Naive thymus-derived CD4-positive, alpha-beta T cell (primary cell): ENCODE data around the gene NTRK2. TPM values are rescaled to one million over a fixed set of nuclear protein-coding genes. Genes with fewer than 3 reads are reported as not detected.
A peak's percentile ranks its signal among the peaks of the same experiment; 100 is the strongest.

Experiments used
- ATAC-seq: fragments of 150-1000 bp; cut with Tn5 transposase; 2 replicates; pipeline ENCODE4 v1.10.0; 2021; ENCODE audit warnings: mild to moderate bottlenecking, moderate library complexity
- CTCF ChIA-PET: fragments of 350-600 bp; sonication (Branson Sonifier 250); formaldehyde crosslinking; loops from one replicate; lab custom pipeline; 2021; ENCODE audit warnings: antibody characterized with exemption; lab: Charles Lee
- POLR2A ChIA-PET: fragments of 350-600 bp; sonication (Branson Sonifier 250); formaldehyde crosslinking; loops from one replicate; lab custom pipeline; 2021; ENCODE audit warnings: antibody characterized with exemption, inconsistent platforms; lab: Charles Lee
- DNase-seq, 9 donors: peaks; one replicate each; pipeline versions ENCODE4 v3.0.0 to v3.0.0-alpha.2; 2020 to 2022; ENCODE audit warnings: mixed read lengths in 1 of 9
- H3K27ac ChIP-seq: one replicate; pipeline ENCODE4 v1.7.0; 2013; ENCODE audit warnings: mild to moderate bottlenecking, low read depth, low read length, moderate library complexity
- H3K27me3 ChIP-seq, 2 donors: one replicate each; pipeline ENCODE4 v1.7.0; 2013; ENCODE audit warnings: low read length in 2 of 2, mild to moderate bottlenecking in 2 of 2, moderate library complexity in 2 of 2; ENCODE audit not compliant: control insufficient read depth in 2 of 2, insufficient read depth in 2 of 2
- H3K36me3 ChIP-seq, 3 experiments: 1 replicate in 2 of 3; 2 replicates in 1 of 3; pipeline ENCODE4 v1.7.0; 2013; ENCODE audit warnings: low read length in 3 of 3, mild to moderate bottlenecking in 3 of 3, moderate library complexity in 1 of 3; ENCODE audit not compliant: insufficient read depth in 3 of 3, control insufficient read depth in 2 of 3
- H3K4me1 ChIP-seq, 2 donors: one replicate each; pipeline ENCODE4 v1.7.0; 2013; ENCODE audit warnings: low read length in 2 of 2, mild to moderate bottlenecking in 2 of 2, moderate library complexity in 1 of 2; ENCODE audit not compliant: control insufficient read depth in 2 of 2, insufficient read depth in 2 of 2
- H3K4me3 ChIP-seq: 2 replicates; pipeline ENCODE4 v1.7.0; 2013; ENCODE audit warnings: mild to moderate bottlenecking, low read length
- H3K9me3 ChIP-seq, 3 experiments: 1 replicate in 2 of 3; 2 replicates in 1 of 3; pipeline ENCODE4 v1.7.0; 2013; ENCODE audit warnings: low read length in 3 of 3; ENCODE audit not compliant: control insufficient read depth in 2 of 3
- H3K27ac Mint-ChIP-seq, 9 donors: one replicate each; pipeline ENCODE4 v1.8.0; 2020 to 2022; ENCODE audit warnings: mixed read lengths in 9 of 9, mild to moderate bottlenecking in 8 of 9, moderate library complexity in 5 of 9, inconsistent platforms in 2 of 9
- H3K27me3 Mint-ChIP-seq, 5 donors: one replicate each; pipeline ENCODE4 v1.8.0; 2021 to 2022; ENCODE audit warnings: mixed read lengths in 5 of 5, mild to moderate bottlenecking in 1 of 5
- H3K36me3 Mint-ChIP-seq, 5 donors: one replicate each; pipeline ENCODE4 v1.8.0; 2020 to 2022; ENCODE audit warnings: mixed read lengths in 5 of 5, mild to moderate bottlenecking in 3 of 5, inconsistent platforms in 1 of 5
- H3K4me1 Mint-ChIP-seq, 7 donors: one replicate each; pipeline ENCODE4 v1.8.0; 2020 to 2022; ENCODE audit warnings: mixed read lengths in 7 of 7, mild to moderate bottlenecking in 3 of 7, inconsistent platforms in 1 of 7
- H3K4me3 Mint-ChIP-seq, 10 donors: one replicate each; pipeline ENCODE4 v1.8.0; 2020 to 2022; ENCODE audit warnings: mild to moderate bottlenecking in 10 of 10, mixed read lengths in 10 of 10, moderate library complexity in 6 of 10, inconsistent platforms in 2 of 10
- H3K9me3 Mint-ChIP-seq, 11 donors: one replicate each; pipeline ENCODE4 v1.8.0; 2020 to 2022; ENCODE audit warnings: mixed read lengths in 11 of 11, mild to moderate bottlenecking in 4 of 11, inconsistent platforms in 1 of 11, moderate library complexity in 1 of 11
- intact Hi-C, 2 donors: fragments of 100-400 bp; cut with micrococcal nuclease; formaldehyde crosslinking; loops; one replicate each; pipeline ENCODE4 v1.15.1; 2023
- polyA plus RNA-seq, 2 donors: library from polyadenylated mRNA; unstranded; fragments of 300-500 nt; fragmentation: Illumina TruSeq; gene quantifications; one replicate each; pipeline ENCODE4 v1.2.3, GENCODE V29; 2021
- total RNA-seq, 6 experiments: library from RNA in 5 of 6; stranded (reverse) in 5 of 6; gene quantifications; 1 replicate in 5 of 6; 2 replicates in 1 of 6; pipeline ENCODE4 v1.2.3 and lab custom pipeline; 2021 to 2026

Gene NTRK2
- total and polyA plus RNA-seq, 7 experiments from 2014 or later, result 0.07 to 1.2 TPM; not detected in 5

DNA sequence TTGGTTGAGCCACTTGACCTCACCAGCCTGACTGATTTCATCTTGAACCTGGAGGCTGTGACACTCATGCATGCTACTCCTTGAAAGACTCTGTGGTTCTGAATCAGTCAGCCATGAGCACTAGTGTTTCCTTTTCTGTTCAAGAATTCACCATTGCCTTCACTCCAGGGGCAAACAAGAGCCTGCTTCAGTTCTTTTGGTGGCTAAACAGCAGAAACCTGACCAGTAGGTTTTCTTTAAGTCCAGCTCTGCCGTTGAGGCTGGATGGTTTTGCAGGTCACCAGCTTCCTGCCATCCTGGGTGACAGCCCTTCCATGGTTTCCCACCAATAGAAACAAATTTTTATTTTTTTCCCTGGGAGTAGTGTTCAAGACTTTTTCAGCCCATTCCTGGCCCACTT is 10.0 kb downstream of the NTRK2 start:
- DNase-seq, result no peak
- H3K4me3 ChIP-seq, result no peak overlapping the region
- POLR2A ChIA-PET, result no interaction called here
- H3K4me1 ChIP-seq, result no peaks in the 10 kb centered on the region
- no peaks in the 10 kb centered on the region for H3K36me3 ChIP-seq
- H3K9me3 ChIP-seq, result no peaks in the 10 kb centered on the region
- Mint-ChIP-seq H3K9me3 (peaks cover 0 to 6% (median 0%) of the 10 kb centered on the region in 11 donors), H3K27ac (no peak overlapping the region), H3K36me3 (no peaks in the 10 kb centered on the region), H3K4me3 (no peak overlapping the region), H3K27me3 (peaks cover 6 to 24% (median 14%) of the 10 kb centered on the region in 5 donors), H3K4me1 (no peaks in the 10 kb centered on the region)
- H3K27me3 ChIP-seq, result no peaks in the 10 kb centered on the region
- ATAC-seq, result no peak
- no peak overlapping the region for H3K27ac ChIP-seq
- CTCF ChIA-PET, result no interaction called here
- intact Hi-C loops, result no loop called here

GRCh38 chr9:84681516-84682285 is 12.2 kb downstream of the NTRK2 start:
- H3K27ac Mint-ChIP-seq, result no peak overlapping the region
- H3K9me3 Mint-ChIP-seq, result peaks cover 0 to 7% (median 0%) of the 10 kb centered on the region in 11 donors

DNA sequence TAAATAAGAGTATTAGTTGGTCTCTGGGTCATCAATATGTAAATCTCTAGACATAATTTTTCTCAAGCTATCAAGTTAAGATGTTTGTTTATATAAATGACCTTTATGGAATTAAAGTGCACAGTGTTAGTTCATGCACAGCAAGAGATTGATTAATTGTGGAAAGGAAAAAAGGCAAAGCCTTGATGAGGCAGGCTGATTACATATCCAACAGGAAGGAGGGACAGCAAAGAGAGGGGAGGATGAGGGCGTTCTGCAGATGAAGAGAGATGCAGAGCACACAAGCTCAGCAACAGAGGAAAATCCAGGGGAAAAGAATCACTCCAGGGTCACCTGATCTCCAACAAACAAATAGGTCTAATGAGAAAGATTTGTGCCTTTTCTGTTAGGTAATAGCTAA is 16.5 kb downstream of the NTRK2 start:
- Histone ChIP-seq H3K4me1 (no peaks in the 10 kb centered on the region), H3K27ac (no peak overlapping the region), H3K9me3 (no peaks in the 10 kb centered on the region), H3K36me3 (no peaks in the 10 kb centered on the region), H3K27me3 (no peaks in the 10 kb centered on the region), H3K4me3 (no peak overlapping the region)
- intact Hi-C loops, result no loop called here
- Mint-ChIP-seq H3K27me3 (peaks cover 3 to 18% (median 10%) of the 10 kb centered on the region in 5 donors), H3K9me3 (peaks cover 0 to 7% (median 0%) of the 10 kb centered on the region in 11 donors), H3K36me3 (no peaks in the 10 kb centered on the region), H3K4me3 (no peak overlapping the region), H3K4me1 (no peaks in the 10 kb centered on the region), H3K27ac (no peak overlapping the region)
- ATAC-seq (no peak), DNase-seq (no peak)
- CTCF ChIA-PET, result no interaction called here
- POLR2A ChIA-PET, result no interaction called here

More at GRCh38 chr9:84681516-84682285, 12.2 kb downstream of the NTRK2 start:
- Histone ChIP-seq H3K27me3 (no peaks in the 10 kb centered on the region), H3K27ac (no peak overlapping the region), H3K4me3 (no peak overlapping the region), H3K4me1 (no peaks in the 10 kb centered on the region), H3K9me3 (no peaks in the 10 kb centered on the region), H3K36me3 (no peaks in the 10 kb centered on the region)
- no peaks in the 10 kb centered on the region for H3K4me1 Mint-ChIP-seq
- ChIA-PET CTCF (no interaction called here), POLR2A (no interaction called here)
- no peak for DNase-seq
- no peak overlapping the region for H3K4me3 Mint-ChIP-seq
- intact Hi-C loops, result no loop called here
- no peak for ATAC-seq
- H3K27me3 Mint-ChIP-seq, result peaks cover 6 to 22% (median 7%) of the 10 kb centered on the region in 5 donors
- H3K36me3 Mint-ChIP-seq, result no peaks in the 10 kb centered on the region

DNA sequence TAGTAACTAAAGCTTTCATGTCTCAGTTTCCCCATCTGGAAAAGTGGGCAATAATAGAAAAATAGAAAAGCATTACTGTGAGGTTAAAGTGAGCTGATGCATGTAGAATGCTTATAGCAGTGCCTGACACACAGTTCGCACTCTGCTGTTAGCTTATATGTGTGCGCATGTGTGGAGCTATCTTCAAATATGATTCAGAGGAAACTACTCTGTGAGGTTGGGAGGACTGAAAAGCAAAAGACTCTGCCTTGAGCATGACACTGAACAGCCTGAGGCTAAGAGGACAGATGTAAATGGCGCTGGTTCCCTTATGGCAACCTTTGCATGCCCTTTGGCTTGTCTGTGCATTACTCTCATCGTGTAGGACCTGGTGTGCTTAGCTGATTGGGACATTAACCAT is 19.4 kb downstream of the NTRK2 start:
- H3K27me3 ChIP-seq, result no peaks in the 10 kb centered on the region
- Mint-ChIP-seq H3K4me3 (no peak overlapping the region), H3K36me3 (no peaks in the 10 kb centered on the region), H3K9me3 (peaks cover 0 to 7% (median 0%) of the 10 kb centered on the region in 11 donors), H3K4me1 (peaks cover 0 to 2% (median 0%) of the 10 kb centered on the region in 7 donors), H3K27me3 (peaks cover 6 to 13% (median 10%) of the 10 kb centered on the region in 5 donors), H3K27ac (no peak overlapping the region)
- H3K36me3 ChIP-seq, result no peaks in the 10 kb centered on the region
- ATAC-seq, result no peak
- no peaks in the 10 kb centered on the region for H3K4me1 ChIP-seq
- POLR2A ChIA-PET, result no interaction called here
- H3K9me3 ChIP-seq, result no peaks in the 10 kb centered on the region
- intact Hi-C loops, result no loop called here
- DNase-seq, result no peak
- CTCF ChIA-PET, result no interaction called here
- H3K27ac ChIP-seq, result no peak overlapping the region
- H3K4me3 ChIP-seq, result no peak overlapping the region

GRCh38 chr9:84691634-84692033 is 22.1 kb downstream of the NTRK2 start:
- H3K27me3 ChIP-seq, result no peaks in the 10 kb centered on the region
- no peaks in the 10 kb centered on the region for H3K9me3 ChIP-seq
- ATAC-seq, result no peak
- no peaks in the 10 kb centered on the region for H3K36me3 ChIP-seq
- Mint-ChIP-seq H3K4me1 (peaks cover 0 to 6% (median 0%) of the 10 kb centered on the region in 7 donors), H3K4me3 (no peak overlapping the region), H3K27me3 (peaks cover 0 to 14% (median 8%) of the 10 kb centered on the region in 5 donors), H3K9me3 (peaks cover 0 to 3% (median 0%) of the 10 kb centered on the region in 11 donors), H3K27ac (no peak overlapping the region), H3K36me3 (no peaks in the 10 kb centered on the region)
- H3K4me1 ChIP-seq, result no peaks in the 10 kb centered on the region
- intact Hi-C loops, result no loop called here
- H3K4me3 ChIP-seq, result no peak overlapping the region
- ChIA-PET CTCF (no interaction called here), POLR2A (no interaction called here)
- no peak for DNase-seq
- H3K27ac ChIP-seq, result no peak overlapping the region

DNA sequence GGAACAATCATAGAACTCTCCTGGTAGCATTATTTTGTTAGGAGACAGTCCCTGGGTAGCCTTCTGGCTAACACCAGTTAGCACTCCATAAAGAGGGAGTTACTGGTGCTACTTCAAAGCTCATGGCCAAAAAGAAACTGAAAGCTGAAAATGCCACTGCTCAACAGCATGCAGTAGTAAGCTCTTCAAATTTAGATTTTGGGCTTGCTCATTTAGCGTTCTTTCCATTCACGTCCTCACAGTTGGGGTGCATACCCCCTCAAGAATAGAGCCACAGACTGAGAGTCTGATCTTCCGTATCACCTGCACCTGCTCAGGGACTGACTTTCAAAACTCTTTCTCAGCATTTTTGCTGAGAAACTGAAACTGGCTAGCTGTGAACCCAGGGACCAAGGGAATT is 24.7 kb downstream of the NTRK2 start:
- no peak overlapping the region for H3K4me3 ChIP-seq
- H3K36me3 Mint-ChIP-seq, result no peaks in the 10 kb centered on the region
- no peaks in the 10 kb centered on the region for H3K36me3 ChIP-seq
- H3K4me1 Mint-ChIP-seq, result peaks cover 0 to 6% (median 0%) of the 10 kb centered on the region in 7 donors
- peaks cover 0 to 3% (median 0%) of the 10 kb centered on the region in 11 donors for H3K9me3 Mint-ChIP-seq
- no peaks in the 10 kb centered on the region for H3K4me1 ChIP-seq
- DNase-seq, result no peak
- POLR2A ChIA-PET, result no interaction called here
- CTCF ChIA-PET, result no interaction called here
- ATAC-seq, result no peak
- H3K27me3 ChIP-seq, result no peaks in the 10 kb centered on the region
- peaks cover 2 to 16% (median 8%) of the 10 kb centered on the region in 5 donors for H3K27me3 Mint-ChIP-seq
- H3K27ac ChIP-seq, result no peak overlapping the region
- intact Hi-C loops, result no loop called here
- H3K4me3 Mint-ChIP-seq, result peak overlapping the region in 1 of 10 donors; percentile 46
- no peaks in the 10 kb centered on the region for H3K9me3 ChIP-seq
- H3K27ac Mint-ChIP-seq, result peak overlapping the region in 1 of 9 donors; percentile 47

DNA sequence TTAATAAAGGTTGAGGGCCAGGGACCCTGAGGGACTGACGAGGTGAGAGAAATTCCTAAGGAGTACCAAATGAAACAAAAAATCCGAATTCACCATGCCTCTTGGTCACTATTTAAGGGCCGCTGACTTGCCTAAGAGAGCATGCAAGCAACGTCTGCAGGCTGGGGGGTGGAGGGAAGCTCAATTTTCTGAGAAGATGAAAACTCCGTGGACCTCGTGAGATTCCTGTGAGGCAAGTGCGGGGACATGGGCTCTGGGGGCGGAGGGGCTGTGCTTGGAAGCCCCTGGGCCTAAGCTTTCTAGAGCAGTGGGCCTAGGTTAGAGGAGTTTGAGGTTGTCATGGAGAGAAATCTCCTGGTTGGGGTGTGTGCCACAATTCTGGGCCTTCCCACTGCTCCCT is 27.5 kb downstream of the NTRK2 start:
- DNase-seq (no peak), ATAC-seq (no peak)
- ChIA-PET POLR2A (no interaction called here), CTCF (no interaction called here)
- Histone ChIP-seq H3K27me3 (no peaks in the 10 kb centered on the region), H3K9me3 (no peaks in the 10 kb centered on the region), H3K4me1 (no peaks in the 10 kb centered on the region), H3K36me3 (no peaks in the 10 kb centered on the region), H3K27ac (no peak overlapping the region), H3K4me3 (no peak overlapping the region)
- Mint-ChIP-seq H3K27ac (no peak overlapping the region), H3K4me3 (no peak overlapping the region), H3K27me3 (peaks cover 0 to 30% (median 15%) of the 10 kb centered on the region in 5 donors), H3K36me3 (no peaks in the 10 kb centered on the region), H3K9me3 (peaks cover 0 to 3% (median 0%) of the 10 kb centered on the region in 11 donors), H3K4me1 (peaks cover 0 to 9% (median 0%) of the 10 kb centered on the region in 7 donors)
- intact Hi-C loops, result loop anchor here in 1 of 2 donors (1.0 to 5.0 kb wide), 3 partner anchors 65 to 257 kb away; no protein-coding TSS in a partner anchor
